SH-SY5Y (cell line): Measurements from ENCODE around the gene MYRIP.

Experiments
- GATA2 ChIP-seq: IDR thresholded peaks from 2 replicates; pipeline ENCODE4 v1.6.1; 2011; ENCODE audit warnings: mild to moderate bottlenecking, low read depth, low read length
- GATA3 ChIP-seq: IDR thresholded peaks from 2 replicates; pipeline ENCODE4 v1.6.1; 2011; ENCODE audit warnings: low read depth, mild to moderate bottlenecking, low read length, moderate library complexity

MYRIP gene

GRCh38 chr3:39849992-39850715 is 40.7 kb downstream of the MYRIP start:
- TF ChIP-seq GATA2, result no peak
- TF ChIP-seq GATA3, result no peak

- TF ChIP-seq GATA3, result no peak
- no peak for TF ChIP-seq GATA2
Measured at GRCh38 chr3:39850716-39851032, 41.3 kb downstream of the MYRIP start.

GRCh38 chr3:39855517-39855916 is 46.1 kb downstream of the MYRIP start:
- no peak for TF ChIP-seq GATA2

GRCh38 chr3:39869890-39870289 is 60.5 kb downstream of the MYRIP start:
- no peak for TF ChIP-seq GATA3
- no peak for TF ChIP-seq GATA2

- no peak for TF ChIP-seq GATA2
- TF ChIP-seq GATA3, result no peak
Measured at GRCh38 chr3:39870706-39871105, 61.3 kb downstream of the MYRIP start.

- no peak for TF ChIP-seq GATA3
- TF ChIP-seq GATA2, result no peak
Measured at GRCh38 chr3:39879581-39879980, 70.2 kb downstream of the MYRIP start.

GRCh38 chr3:39882111-39882510 is 72.7 kb downstream of the MYRIP start:
- TF ChIP-seq GATA2, result no peak
- TF ChIP-seq GATA3, result no peak

GRCh38 chr3:39892068-39892467 is 82.7 kb downstream of the MYRIP start:
- no peak for TF ChIP-seq GATA3
- no peak for TF ChIP-seq GATA2

- TF ChIP-seq GATA2 (no peak), GATA3 (no peak)
Measured at GRCh38 chr3:39896184-39896583, 86.8 kb downstream of the MYRIP start.

- TF ChIP-seq GATA2 (no peak), GATA3 (no peak)
Measured at GRCh38 chr3:39900462-39901002, 91.1 kb downstream of the MYRIP start.

- TF ChIP-seq GATA2 (no peak), GATA3 (no peak)
Measured at GRCh38 chr3:39903253-39903652, 93.8 kb downstream of the MYRIP start.

- TF ChIP-seq GATA2 (no peak), GATA3 (no peak)
Measured at GRCh38 chr3:39905788-39906187, 96.4 kb downstream of the MYRIP start.

- no peak for TF ChIP-seq GATA3
- no peak; the same call in 1 of the 2 replicates for TF ChIP-seq GATA2
Measured at GRCh38 chr3:39907981-39908380, 98.6 kb downstream of the MYRIP start.

GRCh38 chr3:39910135-39910534 is 100.7 kb downstream of the MYRIP start:
- TF ChIP-seq GATA3, result no peak
- TF ChIP-seq GATA2, result no peak

- TF ChIP-seq GATA2, result no peak
- TF ChIP-seq GATA3, result no peak
Measured at GRCh38 chr3:39910826-39911464, 101.5 kb downstream of the MYRIP start.
